PC-3 (cell line): Measurements from ENCODE around the gene CROCC.

Experiments
- CTCF ChIP-seq: fragments of 300-600 bp; sonication (generic); conservative IDR thresholded peaks from 2 replicates; pipeline ENCODE4 v1.5.1; 2017; ENCODE audit warnings: antibody characterized with exemption, low read depth, mild to moderate bottlenecking, low read length
- EZH2 ChIP-seq: fragments of 300-600 bp; sonication (generic); IDR thresholded peaks from one replicate; pipeline ENCODE4 v1.6.1; 2017; ENCODE audit warnings: antibody characterized with exemption, mild to moderate bottlenecking, low read length; ENCODE audit not compliant: unreplicated experiment

DNA sequence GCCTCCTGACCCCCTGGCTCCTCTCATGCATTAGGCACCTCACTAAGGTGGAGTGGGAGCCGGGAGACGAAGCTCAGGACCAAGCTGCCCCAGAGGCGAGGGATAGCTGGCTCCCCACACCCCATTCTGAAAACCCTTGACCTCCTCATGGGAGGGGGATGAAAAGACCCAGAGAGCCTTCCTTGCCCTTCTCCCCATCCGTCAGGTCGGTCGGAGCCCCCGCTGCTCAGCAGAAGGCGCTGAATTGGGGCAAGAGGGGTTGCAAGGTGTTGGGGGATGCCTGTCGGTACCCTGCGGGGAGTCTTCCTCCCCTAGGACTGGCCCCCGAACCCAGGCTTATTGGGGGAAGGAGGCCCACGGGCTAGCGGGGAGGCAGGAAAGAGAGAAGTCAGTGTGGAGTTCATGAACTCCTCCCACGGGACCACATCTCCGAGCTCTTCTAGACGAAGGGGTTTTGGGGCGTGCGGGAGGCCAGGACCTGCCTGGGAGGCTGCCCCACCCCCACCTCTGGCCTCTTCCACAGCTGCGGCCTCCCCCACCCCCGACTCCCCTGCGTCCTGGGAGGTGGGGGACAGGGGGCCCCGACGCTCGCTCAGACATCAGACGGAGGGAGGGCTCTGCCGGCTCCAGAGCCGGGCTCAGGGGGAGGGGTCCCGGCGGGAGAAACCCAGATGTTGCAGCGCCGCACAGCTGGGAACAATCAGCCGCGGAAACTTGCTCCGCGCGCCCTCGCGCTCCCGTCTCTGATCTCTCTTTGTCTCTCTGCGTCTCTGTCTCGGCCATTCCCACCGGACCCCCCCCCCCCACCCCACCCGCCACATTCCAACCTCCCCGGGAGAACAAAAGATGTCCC is 58.0 kb downstream of the CROCC start:
- no peak for TF ChIP-seq CTCF
- TF ChIP-seq EZH2 = no peak
